ENCODE results near the gene GAGE10.

DNA sequence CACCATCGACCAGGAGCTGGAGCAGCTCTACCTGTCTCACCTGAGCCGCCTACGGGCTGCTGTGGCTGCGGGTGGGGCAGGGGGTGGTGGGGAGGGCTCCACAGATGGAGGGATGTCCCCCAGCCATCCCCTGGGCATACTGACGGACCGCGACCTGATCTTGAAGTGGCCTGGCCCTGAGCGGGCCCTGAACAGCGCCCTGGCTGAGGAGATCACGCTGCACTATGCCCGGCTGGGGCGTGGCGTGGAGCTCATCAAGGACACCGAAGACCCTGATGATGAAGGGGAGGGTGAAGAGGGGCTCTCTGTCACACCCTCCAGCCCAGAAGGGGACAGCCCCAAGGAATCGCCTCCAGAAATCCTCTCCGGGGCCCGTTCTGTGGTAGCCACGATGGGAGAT, 17.3 kb upstream of the GAGE10 start:
- TF ChIP-seq, protein P1, sequence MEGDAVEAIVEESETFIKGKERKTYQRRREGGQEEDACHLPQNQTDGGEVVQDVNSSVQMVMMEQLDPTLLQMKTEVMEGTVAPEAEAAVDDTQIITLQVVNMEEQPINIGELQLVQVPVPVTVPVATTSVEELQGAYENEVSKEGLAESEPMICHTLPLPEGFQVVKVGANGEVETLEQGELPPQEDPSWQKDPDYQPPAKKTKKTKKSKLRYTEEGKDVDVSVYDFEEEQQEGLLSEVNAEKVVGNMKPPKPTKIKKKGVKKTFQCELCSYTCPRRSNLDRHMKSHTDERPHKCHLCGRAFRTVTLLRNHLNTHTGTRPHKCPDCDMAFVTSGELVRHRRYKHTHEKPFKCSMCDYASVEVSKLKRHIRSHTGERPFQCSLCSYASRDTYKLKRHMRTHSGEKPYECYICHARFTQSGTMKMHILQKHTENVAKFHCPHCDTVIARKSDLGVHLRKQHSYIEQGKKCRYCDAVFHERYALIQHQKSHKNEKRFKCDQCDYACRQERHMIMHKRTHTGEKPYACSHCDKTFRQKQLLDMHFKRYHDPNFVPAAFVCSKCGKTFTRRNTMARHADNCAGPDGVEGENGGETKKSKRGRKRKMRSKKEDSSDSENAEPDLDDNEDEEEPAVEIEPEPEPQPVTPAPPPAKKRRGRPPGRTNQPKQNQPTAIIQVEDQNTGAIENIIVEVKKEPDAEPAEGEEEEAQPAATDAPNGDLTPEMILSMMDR (IDR thresholded peaks at IDR 0.05), result no peak
- TF ChIP-seq POLR2A (IDR thresholded peaks at IDR 0.05), result no peak
